MM.1S (cell line): Measurements from ENCODE around the gene HBS1L.

Source experiments
- DNase-seq: peaks from one replicate; pipeline ENCODE4 v3.0.0-alpha.2; 2015
- H2AFZ ChIP-seq: fragments of 300-600 bp; sonication (generic); 2 replicates; pipeline ENCODE4 v1.6.0; 2016; ENCODE audit warnings: antibody characterized with exemption, low read length
- H3F3A ChIP-seq: fragments of 300-600 bp; sonication (generic); 2 replicates; pipeline ENCODE4 v1.6.1; 2016; ENCODE audit warnings: mild to moderate bottlenecking, antibody characterized with exemption, low read length, moderate library complexity, mixed read lengths; ENCODE audit not compliant: insufficient read depth
- H3K27ac ChIP-seq: fragments of 300-600 bp; sonication (generic); 2 replicates; pipeline ENCODE4 v1.5.1; 2016; ENCODE audit warnings: mild to moderate bottlenecking, low read length
- H3K27me3 ChIP-seq: fragments of 300-600 bp; sonication (generic); replicated peaks from 2 replicates; pipeline ENCODE4 v1.6.0; 2016; ENCODE audit warnings: low read length; ENCODE audit not compliant: insufficient read depth
- H3K36me3 ChIP-seq: fragments of 300-600 bp; sonication (generic); replicated peaks from 2 replicates; pipeline ENCODE4 v1.6.1; 2016; ENCODE audit warnings: mild to moderate bottlenecking, low read length, mixed read lengths; ENCODE audit not compliant: insufficient read depth
- H3K4me1 ChIP-seq: fragments of 300-600 bp; sonication (generic); 2 replicates; pipeline ENCODE4 v1.6.1; 2016; ENCODE audit warnings: low read length, mixed read lengths
- H3K4me2 ChIP-seq: fragments of 300-600 bp; sonication (generic); 2 replicates; pipeline ENCODE4 v1.6.0; 2016; ENCODE audit warnings: low read depth, low read length
- H3K4me3 ChIP-seq: fragments of 300-600 bp; sonication (generic); 2 replicates; pipeline ENCODE4 v1.5.1; 2016; ENCODE audit warnings: low read length, mixed read lengths
- H3K79me2 ChIP-seq: fragments of 300-600 bp; sonication (generic); 2 replicates; pipeline ENCODE4 v1.6.1; 2016; ENCODE audit warnings: mixed run types, low read length, mixed read lengths
- H3K9ac ChIP-seq: fragments of 300-600 bp; sonication (generic); 2 replicates; pipeline ENCODE4 v1.6.1; 2016; ENCODE audit warnings: low read length, mixed read lengths
- H3K9me2 ChIP-seq: fragments of 300-600 bp; sonication (generic); replicated peaks from 2 replicates; pipeline ENCODE4 v1.6.1; 2016; ENCODE audit warnings: mild to moderate bottlenecking, low read length, mixed read lengths; ENCODE audit not compliant: insufficient read depth
- H3K9me3 ChIP-seq: fragments of 300-600 bp; sonication (generic); replicated peaks from 2 replicates; pipeline ENCODE4 v1.6.1; 2016; ENCODE audit warnings: mild to moderate bottlenecking, low read length, mixed read lengths; ENCODE audit not compliant: insufficient read depth
- H4K20me1 ChIP-seq: fragments of 300-600 bp; sonication (generic); 2 replicates; pipeline ENCODE4 v1.6.1; 2016; ENCODE audit warnings: mild to moderate bottlenecking, low read length, moderate library complexity, mixed read lengths; ENCODE audit not compliant: insufficient read depth
- CTCF ChIP-seq: fragments of 300-600 bp; sonication (generic); IDR thresholded peaks from 2 replicates; pipeline ENCODE4 v1.5.1; 2016; ENCODE audit warnings: antibody characterized with exemption, low read length, mixed read lengths
- EZH2 ChIP-seq: fragments of 300-600 bp; sonication (generic); optimal IDR thresholded peaks from 2 replicates; pipeline ENCODE3; 2017; ENCODE audit warnings: low read depth, mild to moderate bottlenecking, antibody characterized with exemption, low read length, mixed read lengths
- EZH2phosphoT487 ChIP-seq: fragments of 300-600 bp; sonication (generic); IDR thresholded peaks from 2 replicates; pipeline ENCODE4 v1.6.1; 2018; ENCODE audit warnings: antibody characterized with exemption, low read length

HBS1L gene

DNA sequence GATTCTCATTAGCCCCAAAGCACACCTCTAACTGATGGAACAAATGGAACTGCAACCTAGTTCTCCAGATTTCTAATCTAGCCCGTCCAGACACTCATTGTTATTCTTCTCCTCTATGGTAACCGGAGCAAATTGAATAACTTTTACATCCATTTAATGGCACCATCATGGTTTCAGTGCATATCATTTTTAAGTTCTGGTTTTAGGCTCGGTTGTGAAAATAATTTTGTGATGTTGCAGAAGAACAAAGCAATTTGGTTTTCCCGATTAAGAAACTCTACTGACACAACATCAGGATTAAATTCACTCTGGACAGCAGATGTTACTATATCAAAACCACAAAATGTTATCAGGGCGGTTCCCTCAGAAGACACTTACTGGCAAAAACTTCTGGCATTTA is 42.5 kb upstream of the HBS1L start:
- no peak overlapping the region for H3K9ac ChIP-seq
- H3F3A ChIP-seq, result no peaks in the 10 kb centered on the region; the same call in 1 of the 2 replicates
- H3K4me3 ChIP-seq, result no peak overlapping the region
- no peak for DNase-seq
- H3K4me1 ChIP-seq, result peaks cover 11% of the 10 kb centered on the region
- no peak for TF ChIP-seq CTCF
- TF ChIP-seq EZH2phosphoT487, result no peak
- no peak for TF ChIP-seq EZH2
- no peak overlapping the region for H2AFZ ChIP-seq
- no peaks in the 10 kb centered on the region for H3K36me3 ChIP-seq
- H4K20me1 ChIP-seq, result no peaks in the 10 kb centered on the region
- no peaks in the 10 kb centered on the region for H3K27me3 ChIP-seq
- H3K9me2 ChIP-seq, result no peaks in the 10 kb centered on the region
- no peak overlapping the region for H3K27ac ChIP-seq
- H3K4me2 ChIP-seq, result no peak overlapping the region
- H3K9me3 ChIP-seq, result no peaks in the 10 kb centered on the region
- H3K79me2 ChIP-seq, result no peaks in the 10 kb centered on the region

- H3K9me3 ChIP-seq, result no peaks in the 10 kb centered on the region
- no peaks in the 10 kb centered on the region for H3K36me3 ChIP-seq
- no peak overlapping the region for H3K4me3 ChIP-seq
- no peak for DNase-seq
- no peaks in the 10 kb centered on the region; the same call in 1 of the 2 replicates for H3F3A ChIP-seq
- H3K27me3 ChIP-seq, result no peaks in the 10 kb centered on the region
- H3K79me2 ChIP-seq, result no peaks in the 10 kb centered on the region
- H3K4me1 ChIP-seq, result peaks cover 5% of the 10 kb centered on the region; the same call in 1 of the 2 replicates
- no peak overlapping the region for H3K4me2 ChIP-seq
- H3K9ac ChIP-seq, result no peak overlapping the region
- H2AFZ ChIP-seq, result no peak overlapping the region
- H4K20me1 ChIP-seq, result no peaks in the 10 kb centered on the region
- H3K27ac ChIP-seq, result no peak overlapping the region
- TF ChIP-seq CTCF (no peak), EZH2phosphoT487 (no peak), EZH2 (no peak)
- H3K9me2 ChIP-seq, result no peaks in the 10 kb centered on the region
Observed at GRCh38 chr6:135096403-135097130, 41.9 kb upstream of the HBS1L start.

DNA sequence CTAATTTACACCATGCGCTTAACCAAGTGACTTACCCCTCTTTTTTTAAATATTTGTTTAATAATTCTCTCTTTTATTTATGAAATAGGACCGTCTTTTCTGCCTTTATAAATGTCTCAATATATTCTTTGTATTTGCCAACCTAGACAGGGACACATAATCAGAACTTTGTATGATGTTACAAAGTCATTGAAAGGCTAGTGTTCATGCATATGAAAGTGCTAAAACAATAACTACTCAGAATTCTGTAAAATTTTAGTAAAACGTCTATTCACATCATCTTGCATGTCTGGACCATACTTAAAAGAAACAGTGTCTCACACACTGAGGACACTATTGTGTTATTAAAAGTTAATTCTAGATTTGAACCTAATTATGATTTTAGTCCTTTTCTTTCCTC is 41.1 kb upstream of the HBS1L start:
- Histone ChIP-seq H3K27me3 (no peaks in the 10 kb centered on the region), H3K4me2 (no peak overlapping the region), H3K36me3 (no peaks in the 10 kb centered on the region), H2AFZ (no peak overlapping the region), H3K9me2 (no peaks in the 10 kb centered on the region), H3K9ac (no peak overlapping the region), H3F3A (no peaks in the 10 kb centered on the region; the same call in 1 of the 2 replicates), H3K4me1 (peaks cover 13% of the 10 kb centered on the region), H3K27ac (no peak overlapping the region), H3K79me2 (no peaks in the 10 kb centered on the region), H3K9me3 (no peaks in the 10 kb centered on the region), H3K4me3 (no peak overlapping the region), H4K20me1 (no peaks in the 10 kb centered on the region)
- no peak for DNase-seq
- no peak for TF ChIP-seq CTCF
- TF ChIP-seq EZH2, result no peak
- TF ChIP-seq EZH2phosphoT487, result no peak
